SKM-1 treated with dmso at 0.1 percent for 144 hours (cell line): ENCODE results near the gene SORCS2.

Source experiments
- DNase-seq: peaks from one replicate; lab custom pipeline; 2025; ENCODE audit not compliant: unreplicated experiment; lab: John Stamatoyannopoulos, UW

Gene SORCS2

GRCh38 chr4:7691982-7692381, 499.6 kb downstream of the SORCS2 start:
- DNase-seq: no peak

GRCh38 chr4:7692451-7693236, 500.3 kb downstream of the SORCS2 start:
- no peak for DNase-seq

- no peak for DNase-seq
Measured at GRCh38 chr4:7693237-7693608, 500.9 kb downstream of the SORCS2 start.

- DNase-seq: no peak
Measured at GRCh38 chr4:7693711-7694110, 501.4 kb downstream of the SORCS2 start.

GRCh38 chr4:7694324-7694723, 502.0 kb downstream of the SORCS2 start:
- no peak for DNase-seq

GRCh38 chr4:7697343-7697742, 505.0 kb downstream of the SORCS2 start:
- DNase-seq: no peak

- DNase-seq: no peak
Measured at GRCh38 chr4:7697821-7698220, 505.5 kb downstream of the SORCS2 start.

- DNase-seq: no peak
Measured at GRCh38 chr4:7698584-7698983, 506.2 kb downstream of the SORCS2 start.

GRCh38 chr4:7699031-7699430, 506.7 kb downstream of the SORCS2 start:
- no peak for DNase-seq

GRCh38 chr4:7699825-7700224, 507.5 kb downstream of the SORCS2 start:
- no peak for DNase-seq

GRCh38 chr4:7700665-7701064, 508.3 kb downstream of the SORCS2 start:
- no peak for DNase-seq

- DNase-seq: no peak
Measured at GRCh38 chr4:7701866-7702649, 509.7 kb downstream of the SORCS2 start.

GRCh38 chr4:7703688-7704087, 511.4 kb downstream of the SORCS2 start:
- DNase-seq: no peak

GRCh38 chr4:7704091-7704490, 511.8 kb downstream of the SORCS2 start:
- DNase-seq: no peak

- no peak for DNase-seq
Measured at GRCh38 chr4:7704625-7705024, 512.3 kb downstream of the SORCS2 start.

- DNase-seq: no peak
Measured at GRCh38 chr4:7705062-7705461, 512.7 kb downstream of the SORCS2 start.

GRCh38 chr4:7705593-7705992, 513.3 kb downstream of the SORCS2 start:
- no peak for DNase-seq

- no peak for DNase-seq
Measured at GRCh38 chr4:7708238-7708637, 515.9 kb downstream of the SORCS2 start.

GRCh38 chr4:7708981-7709380, 516.6 kb downstream of the SORCS2 start:
- no peak for DNase-seq

GRCh38 chr4:7709431-7709830, 517.1 kb downstream of the SORCS2 start:
- DNase-seq: no peak

GRCh38 chr4:7710126-7710525, 517.8 kb downstream of the SORCS2 start:
- DNase-seq: no peak

- no peak for DNase-seq
Measured at GRCh38 chr4:7710576-7711306, 518.4 kb downstream of the SORCS2 start.
